Upper lobe of left lung (tissue), 4 donors: ENCODE results near the gene SYMPK.

Experiments used
- POLR2A ChIP-seq, 4 donors: fragments of 450-650 bp; IDR thresholded peaks; one replicate each; pipeline ENCODE4 v1.5.1; 2016 to 2017; ENCODE audit warnings: antibody characterized with exemption in 4 of 4, mild to moderate bottlenecking in 2 of 4
- TF ChIP-seq, protein P1 (sequence below), 6 experiments: fragments of 450-650 bp in 4 of 6; fragments of 200-600 bp in 2 of 6; sonication (generic) in 2 of 6; IDR thresholded peaks; one replicate each; pipeline ENCODE4 v1.5.1; 2016 to 2019; ENCODE audit warnings: antibody characterized with exemption in 6 of 6

DNA sequence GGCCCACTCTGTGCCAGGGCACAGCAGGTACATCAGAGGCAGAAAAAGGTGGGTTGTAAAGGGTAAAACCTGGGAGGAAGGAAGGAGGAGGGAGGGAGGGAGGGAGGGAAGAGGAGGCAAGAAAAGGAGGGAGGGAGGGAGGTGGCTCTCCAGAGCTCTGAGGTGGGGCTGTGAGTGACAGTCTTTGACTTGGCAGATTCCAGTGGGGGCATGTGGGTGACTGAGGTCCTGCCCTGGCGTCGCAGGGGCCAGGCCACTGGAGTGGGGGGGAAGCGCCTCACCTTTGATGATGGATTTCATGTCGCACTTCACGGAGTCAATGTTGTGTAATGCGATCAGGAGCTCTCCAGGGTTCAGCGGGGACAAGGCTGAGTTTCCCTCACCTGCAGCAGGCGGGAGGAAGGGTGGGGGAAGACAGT is 41.8 kb downstream of the SYMPK start:
- TF ChIP-seq, protein P1, sequence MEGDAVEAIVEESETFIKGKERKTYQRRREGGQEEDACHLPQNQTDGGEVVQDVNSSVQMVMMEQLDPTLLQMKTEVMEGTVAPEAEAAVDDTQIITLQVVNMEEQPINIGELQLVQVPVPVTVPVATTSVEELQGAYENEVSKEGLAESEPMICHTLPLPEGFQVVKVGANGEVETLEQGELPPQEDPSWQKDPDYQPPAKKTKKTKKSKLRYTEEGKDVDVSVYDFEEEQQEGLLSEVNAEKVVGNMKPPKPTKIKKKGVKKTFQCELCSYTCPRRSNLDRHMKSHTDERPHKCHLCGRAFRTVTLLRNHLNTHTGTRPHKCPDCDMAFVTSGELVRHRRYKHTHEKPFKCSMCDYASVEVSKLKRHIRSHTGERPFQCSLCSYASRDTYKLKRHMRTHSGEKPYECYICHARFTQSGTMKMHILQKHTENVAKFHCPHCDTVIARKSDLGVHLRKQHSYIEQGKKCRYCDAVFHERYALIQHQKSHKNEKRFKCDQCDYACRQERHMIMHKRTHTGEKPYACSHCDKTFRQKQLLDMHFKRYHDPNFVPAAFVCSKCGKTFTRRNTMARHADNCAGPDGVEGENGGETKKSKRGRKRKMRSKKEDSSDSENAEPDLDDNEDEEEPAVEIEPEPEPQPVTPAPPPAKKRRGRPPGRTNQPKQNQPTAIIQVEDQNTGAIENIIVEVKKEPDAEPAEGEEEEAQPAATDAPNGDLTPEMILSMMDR (IDR thresholded peaks at IDR 0.05) = no peak
- TF ChIP-seq POLR2A (IDR thresholded peaks at IDR 0.05) = no peak
